Stimulated activated CD4-positive, alpha-beta T cell treated with anti-CD3 and anti-CD28 coated beads, Interleukin-4, amount 100 ng/mL, for 24 hours (primary cell): ENCODE data around the gene COX14.
"Not testable (repeated sequence)": the region's sequence is repeated elsewhere in the genome, so short reads cannot be mapped to it uniquely, and the experiment has no call there.

Experiments
- DNase-seq: peaks from one replicate; pipeline ENCODE4 v3.0.0-alpha.2; 2020

Gene COX14

DNA sequence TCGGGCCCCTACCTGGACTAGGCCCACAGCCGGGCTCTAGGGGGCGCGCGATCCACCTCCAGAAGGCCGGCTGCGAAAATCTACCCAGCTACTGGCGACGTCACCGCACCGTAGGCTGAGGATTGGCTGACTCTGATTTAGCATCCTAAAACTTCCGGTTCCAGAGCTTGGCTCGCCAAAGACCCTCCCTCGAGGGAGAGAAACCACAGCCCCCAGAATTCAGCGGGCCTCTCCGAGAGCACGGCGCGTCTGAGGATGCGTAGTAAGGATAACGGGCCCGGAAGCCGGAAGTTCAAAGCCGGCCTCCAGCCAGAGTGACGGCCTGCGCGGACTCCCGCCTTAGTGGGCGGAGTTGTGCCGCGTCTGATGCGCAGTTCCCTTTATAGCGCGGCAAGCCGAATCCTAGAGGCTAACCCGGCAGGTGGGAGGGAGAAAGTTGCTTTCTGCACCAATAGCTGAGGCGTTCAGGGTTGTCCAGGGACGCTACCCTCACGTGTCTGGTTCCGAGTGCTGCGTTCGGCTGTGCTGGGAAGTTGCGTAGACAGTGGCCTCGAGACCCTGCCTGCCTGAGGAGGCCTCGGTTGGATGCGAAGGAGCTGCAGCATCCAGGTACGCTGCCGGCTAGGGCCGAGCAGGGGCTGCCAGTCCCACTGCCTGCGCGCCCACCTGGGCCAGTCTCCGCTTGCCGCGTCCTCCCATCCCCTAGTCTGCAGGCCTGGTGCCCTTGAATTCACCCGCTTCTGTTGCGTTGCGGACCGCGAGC, at the start of gene COX14:
TSS of gene COX14 (plus strand) at position 544 of the 763 bp plus-strand sequence. CDS start 7,808 bp downstream, outside the sequence.
- peak; percentile 99 for DNase-seq

DNA sequence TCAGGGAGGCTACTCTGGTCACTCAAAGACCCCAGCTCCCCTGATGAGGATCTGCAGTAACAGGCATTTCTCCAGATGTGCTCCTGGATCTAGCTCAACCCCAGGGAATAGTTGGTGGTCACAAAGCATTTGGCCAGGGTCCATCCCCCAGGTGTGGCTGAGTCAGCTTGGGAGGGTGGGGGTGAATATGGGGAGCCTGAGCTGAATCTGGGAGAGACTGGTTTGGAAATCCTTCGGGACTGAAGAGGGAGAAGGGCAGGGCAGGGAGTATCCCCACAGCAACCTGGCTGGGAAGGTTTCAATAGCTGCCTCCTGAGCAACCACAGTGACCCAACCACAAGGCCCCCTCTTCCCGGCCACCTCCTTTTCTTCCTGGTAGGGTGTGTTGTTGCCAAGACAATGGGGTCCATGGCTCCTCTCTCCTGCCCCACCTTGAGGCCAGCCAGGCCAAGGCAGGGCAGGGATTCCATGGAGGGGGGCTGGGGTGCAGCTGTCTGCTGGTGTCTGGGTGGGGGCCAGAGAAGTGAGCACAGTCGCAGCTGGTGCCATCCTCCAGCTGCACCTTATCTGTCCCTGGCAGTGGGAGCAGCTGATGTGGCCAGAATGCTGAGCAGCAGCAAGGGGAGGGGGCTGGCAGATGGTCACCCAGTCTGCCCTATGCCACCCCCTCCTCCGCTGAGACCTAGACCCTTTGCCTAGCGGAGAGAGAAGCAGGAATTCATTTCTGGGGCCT, 49.1 kb upstream of the COX14 start:
- DNase-seq = no peak

DNA sequence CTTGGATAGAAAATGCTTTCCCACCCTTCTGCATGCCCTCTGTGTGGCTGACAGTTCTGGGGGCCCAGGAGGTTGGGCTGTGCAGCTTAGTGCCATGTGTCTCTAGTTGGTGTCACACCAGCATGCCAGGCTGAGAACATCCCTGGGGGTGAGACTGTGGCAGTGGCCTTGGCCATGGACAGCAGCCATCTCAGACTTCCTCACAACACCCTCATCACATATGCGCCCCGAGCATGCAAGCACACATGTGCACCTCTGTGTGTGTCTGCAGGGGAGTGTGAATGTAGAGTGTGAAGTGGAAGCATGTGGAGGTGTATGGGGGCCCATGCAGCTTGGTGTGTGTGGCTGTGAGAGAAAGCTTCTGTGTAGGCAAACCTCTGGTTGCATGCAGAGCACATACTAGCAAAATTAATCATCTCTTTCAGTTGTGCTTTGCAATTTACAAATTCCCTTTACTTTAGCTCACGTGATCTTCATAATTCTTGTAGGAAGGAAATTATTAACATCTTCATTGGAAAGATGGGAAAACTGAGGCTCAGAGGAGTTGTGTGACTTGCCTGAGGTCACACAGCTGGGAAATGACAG, 46.2 kb upstream of the COX14 start:
- no peak for DNase-seq

DNA sequence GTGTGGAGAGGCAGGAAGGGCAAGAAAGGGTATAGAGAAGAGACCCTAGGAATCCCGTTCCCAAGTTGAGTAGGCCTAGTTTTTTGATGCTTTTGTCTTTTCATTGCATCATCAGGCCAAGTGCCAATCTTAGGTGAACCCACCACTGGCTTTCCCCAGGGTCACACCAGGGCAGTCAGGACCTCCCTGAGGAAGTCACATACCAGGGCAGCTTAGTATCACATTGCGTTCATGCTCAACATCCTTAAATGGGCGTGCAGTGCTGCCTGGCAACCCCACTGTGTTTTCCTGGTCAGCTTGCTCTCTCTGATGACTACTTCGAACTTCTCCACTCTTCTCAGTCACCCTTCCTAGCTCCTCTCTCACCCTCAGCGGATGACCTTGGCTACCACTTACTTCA, 45.6 kb upstream of the COX14 start:
- no peak for DNase-seq

DNA sequence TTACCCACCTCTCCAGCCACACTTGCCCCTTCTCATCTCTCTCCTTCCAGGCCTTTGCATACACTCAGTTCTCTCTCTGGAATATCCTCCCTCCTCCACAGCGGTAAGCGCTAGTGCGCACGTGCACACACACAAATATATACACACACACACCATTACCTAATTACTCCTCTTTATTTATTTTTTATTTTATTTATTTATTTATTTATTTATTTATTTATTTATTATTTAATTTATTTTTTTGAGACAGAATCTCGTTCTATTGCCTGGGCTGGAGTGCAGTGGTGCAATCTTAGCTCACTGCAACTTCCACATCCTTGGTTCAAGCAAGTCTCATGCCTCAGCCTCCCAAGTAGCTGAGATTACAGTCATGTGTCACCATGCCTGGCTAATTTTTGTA, 43.0 kb upstream of the COX14 start:
- DNase-seq = no peak

DNA sequence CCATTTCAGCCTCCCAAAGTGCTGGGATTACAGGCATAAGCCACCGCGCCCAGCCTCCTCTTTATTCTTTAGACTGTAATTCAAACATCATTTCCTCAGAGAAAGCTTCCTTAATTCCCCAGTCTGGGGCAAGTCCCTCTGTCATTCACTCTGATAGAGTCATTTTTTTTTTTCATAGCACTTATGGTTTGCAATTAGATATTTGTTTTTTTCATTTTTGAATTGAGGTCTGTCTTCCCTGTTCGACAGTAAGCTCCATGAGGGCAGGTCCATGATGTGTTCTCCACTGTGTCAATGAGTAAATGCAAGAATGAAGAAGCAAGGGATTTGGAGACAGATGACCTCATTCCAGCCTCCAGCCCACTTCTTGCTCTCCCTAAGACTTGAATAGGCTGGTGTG, 42.5 kb upstream of the COX14 start:
- DNase-seq = no peak

DNA sequence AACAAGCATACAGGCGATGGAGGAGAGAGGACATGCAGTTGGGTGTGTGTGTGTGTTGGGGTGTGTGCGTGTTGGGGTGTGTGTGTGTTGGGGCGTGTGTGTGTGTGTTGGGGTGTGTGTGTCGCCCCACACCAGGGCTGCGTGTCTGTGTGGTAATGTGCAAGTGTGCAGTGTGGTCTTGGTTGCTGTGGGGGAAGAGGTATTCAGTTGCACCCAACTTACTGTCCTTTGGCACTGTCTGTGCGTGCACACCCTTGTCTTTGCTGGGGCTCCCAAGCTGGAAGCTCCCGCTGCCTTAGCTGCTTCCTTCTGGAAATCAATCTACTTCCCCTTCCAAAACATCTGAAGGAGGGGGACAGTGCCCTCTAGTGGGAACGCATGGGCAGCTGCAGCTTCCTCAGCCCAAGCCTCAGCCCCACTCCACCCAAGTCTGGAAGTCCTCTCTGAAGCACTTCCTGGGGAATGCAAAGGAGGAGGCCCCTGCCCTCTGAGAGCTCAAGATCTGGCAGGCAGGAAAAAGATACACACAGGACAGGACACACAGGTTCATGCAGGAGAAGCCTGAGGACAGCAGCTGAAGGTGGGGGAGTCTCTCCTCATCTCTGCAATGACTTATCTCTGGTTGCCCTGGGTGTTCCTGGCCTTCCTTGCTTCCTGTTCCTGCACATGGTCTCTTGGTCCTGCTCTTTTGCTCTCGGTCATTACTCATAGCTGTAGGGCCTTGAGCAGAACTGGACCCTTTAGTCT, 41.5 kb upstream of the COX14 start:
- peak; percentile 73 for DNase-seq

DNA sequence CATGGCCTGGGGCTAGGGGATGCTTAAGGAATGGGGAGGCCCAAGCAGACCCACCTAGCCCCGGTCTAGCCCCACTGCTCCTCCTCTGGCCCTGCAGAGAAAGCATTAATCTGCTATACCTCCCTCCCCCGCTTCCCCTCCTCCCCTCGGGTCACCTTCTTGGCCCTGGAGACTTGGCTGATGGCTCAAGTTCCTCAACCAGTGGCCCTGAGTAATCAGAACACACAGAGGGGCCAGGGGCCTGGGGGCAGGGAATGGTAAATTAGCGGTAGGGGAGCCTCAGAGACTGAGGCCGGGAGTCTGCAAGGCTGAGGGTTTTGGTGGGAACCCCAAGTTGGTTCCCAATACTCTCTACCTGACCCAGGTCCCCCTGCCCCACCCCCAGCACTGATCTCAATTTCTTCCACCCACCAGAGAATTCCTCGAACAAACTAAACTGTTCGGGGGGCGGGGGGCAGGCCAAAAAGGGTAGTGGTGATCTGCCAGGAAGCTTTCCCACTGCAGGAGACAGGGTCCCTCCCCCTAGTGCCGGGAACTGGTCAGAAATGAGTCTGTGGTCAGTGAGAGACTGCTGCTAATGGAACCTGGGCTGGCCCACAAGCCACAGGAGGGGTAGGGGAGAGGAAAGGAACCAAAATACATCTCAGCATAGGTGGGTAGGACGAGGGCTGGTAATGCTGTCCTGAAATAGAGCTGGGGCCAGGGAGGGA, 39.7 kb upstream of the COX14 start:
- DNase-seq = no peak

DNA sequence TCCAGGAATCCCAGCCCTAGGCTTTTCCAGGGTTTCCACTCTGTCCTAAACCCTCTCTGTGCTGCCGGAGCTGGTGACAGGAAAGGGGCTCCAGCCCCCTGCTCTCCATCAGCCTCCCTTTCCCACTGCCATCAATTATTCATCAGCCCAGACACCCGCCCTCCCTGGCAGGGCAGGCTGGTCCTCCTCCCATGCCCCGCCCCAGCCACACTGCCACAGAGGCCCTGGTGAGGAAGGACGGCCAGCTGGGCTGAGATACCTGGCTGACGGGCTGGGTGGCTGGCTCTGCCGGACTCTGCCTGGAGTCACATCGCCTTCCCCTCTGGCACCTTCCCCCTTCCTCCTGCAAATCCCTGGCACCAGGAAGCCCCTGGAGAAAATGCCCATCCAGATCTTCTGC, 38.8 kb upstream of the COX14 start:
- no peak for DNase-seq

DNA sequence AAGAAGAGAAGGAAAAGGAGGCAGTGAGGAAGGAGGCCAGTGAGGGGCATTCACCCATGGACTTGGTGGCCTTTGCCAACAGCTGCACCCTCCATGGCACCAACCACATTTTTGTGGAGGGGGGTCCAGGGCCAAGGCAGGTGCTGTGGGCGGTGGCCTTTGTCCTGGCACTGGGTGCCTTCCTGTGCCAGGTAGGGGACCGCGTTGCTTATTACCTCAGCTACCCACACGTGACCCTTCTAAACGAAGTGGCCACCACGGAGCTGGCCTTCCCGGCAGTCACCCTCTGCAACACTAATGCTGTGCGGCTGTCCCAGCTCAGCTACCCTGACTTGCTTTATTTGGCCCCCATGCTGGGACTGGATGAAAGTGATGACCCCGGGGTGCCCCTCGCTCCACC, 38.3 kb upstream of the COX14 start:
- DNase-seq = no peak

DNA sequence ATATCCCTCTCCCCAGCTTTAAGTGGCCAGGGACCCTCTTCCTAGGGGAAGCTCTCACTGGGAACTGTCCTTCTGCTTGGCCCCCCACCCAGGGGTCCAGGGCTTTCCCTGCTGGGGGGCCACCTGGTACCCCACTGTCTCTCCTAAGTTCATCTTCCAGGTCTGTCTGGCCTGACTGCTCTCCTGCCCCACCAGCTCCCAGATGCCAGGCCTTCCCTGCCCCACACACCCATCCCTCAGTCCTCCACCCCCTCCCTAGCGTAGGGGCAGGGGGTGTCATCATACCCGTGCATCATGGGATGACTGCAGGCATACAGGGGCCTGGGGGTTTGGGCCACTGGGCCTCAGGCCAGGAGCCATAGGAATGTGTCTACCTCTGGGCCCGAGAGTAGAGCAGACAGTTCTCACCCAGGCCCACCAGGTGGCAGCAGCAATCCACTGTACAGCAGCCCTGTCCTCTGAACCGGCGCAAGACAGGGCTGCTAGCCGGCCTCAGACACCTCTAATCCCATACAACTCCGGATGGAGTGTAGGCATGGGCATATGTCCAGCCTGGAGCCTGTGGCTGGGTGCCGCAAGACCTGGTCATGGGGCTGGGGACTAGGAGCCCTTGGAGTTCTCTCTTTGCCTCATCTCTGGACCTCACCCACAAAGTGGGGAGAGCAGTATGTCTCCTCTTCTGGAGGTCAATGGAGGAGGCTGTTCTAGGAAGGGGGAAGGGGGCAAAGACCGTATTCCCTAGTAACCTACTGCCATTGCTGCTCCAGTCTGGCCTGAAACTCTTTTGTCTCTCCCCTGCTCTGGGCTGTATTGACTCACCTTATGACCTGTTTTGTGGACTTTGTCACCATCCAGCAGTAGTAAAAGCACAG, 36.9 kb upstream of the COX14 start:
- DNase-seq = peak; percentile 86

DNA sequence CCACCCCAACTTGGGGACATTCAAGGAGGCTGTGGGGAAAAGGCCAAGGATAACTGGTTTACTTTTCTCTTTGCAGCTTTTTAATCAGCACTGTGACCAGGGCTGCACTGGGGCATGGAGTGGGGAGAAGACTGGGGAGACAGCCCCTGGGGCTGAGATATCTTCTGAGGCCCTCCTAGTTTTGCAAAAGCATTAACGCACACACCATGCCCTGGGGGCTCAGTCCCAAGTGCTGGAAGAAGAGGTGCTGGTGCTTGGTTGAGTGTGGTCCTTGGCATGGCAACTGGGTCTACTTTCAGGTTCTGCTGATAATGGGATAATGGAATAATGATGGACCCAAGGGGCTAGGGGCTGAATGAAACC, 36.2 kb upstream of the COX14 start:
- DNase-seq = no peak

DNA sequence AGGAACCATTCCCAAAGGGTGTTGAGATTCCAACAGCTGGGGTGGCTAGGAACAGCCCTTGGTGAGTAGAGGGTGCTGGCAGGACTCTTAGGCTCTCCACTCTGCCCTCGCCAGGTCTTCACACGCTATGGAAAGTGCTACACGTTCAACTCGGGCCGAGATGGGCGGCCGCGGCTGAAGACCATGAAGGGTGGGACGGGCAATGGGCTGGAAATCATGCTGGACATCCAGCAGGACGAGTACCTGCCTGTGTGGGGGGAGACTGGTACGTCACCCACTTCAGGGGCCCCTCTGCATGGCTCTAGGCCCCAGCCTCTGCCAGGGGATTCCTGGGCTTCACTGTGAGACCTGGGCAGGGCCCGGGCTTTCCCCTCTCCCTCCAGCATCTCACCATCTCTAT, 34.9 kb upstream of the COX14 start:
- DNase-seq = no peak

DNA sequence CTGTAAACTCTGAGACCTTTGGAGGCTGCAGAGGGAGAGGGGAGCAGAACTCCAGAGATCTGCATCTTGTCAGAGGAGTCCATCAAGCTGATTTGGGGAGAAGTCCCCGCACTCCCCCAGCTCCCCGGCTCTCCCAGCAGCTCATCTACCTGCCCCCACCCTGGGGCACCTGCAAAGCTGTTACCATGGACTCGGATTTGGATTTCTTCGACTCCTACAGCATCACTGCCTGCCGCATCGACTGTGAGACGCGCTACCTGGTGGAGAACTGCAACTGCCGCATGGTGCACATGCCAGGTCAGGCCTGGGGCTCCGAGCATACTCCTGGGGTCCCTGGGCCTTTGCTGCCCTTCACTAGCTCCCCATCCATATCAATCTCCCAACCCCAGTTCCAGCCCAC, 33.8 kb upstream of the COX14 start:
- DNase-seq = no peak

DNA sequence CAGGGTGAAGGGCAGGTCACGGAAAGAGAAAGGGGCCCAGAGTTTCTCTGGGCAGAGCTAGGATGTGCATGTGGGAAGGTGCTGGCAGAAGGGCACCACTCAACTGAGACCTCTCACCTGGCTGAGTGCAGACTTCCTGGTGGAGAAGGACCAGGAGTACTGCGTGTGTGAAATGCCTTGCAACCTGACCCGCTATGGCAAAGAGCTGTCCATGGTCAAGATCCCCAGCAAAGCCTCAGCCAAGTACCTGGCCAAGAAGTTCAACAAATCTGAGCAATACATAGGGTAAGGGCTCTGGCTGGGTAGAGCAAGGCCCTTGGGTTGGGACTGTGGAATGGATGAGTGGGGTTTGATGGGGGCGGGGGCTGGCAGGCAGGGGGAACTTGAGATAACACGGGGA, 32.3 kb upstream of the COX14 start:
- no peak for DNase-seq

DNA sequence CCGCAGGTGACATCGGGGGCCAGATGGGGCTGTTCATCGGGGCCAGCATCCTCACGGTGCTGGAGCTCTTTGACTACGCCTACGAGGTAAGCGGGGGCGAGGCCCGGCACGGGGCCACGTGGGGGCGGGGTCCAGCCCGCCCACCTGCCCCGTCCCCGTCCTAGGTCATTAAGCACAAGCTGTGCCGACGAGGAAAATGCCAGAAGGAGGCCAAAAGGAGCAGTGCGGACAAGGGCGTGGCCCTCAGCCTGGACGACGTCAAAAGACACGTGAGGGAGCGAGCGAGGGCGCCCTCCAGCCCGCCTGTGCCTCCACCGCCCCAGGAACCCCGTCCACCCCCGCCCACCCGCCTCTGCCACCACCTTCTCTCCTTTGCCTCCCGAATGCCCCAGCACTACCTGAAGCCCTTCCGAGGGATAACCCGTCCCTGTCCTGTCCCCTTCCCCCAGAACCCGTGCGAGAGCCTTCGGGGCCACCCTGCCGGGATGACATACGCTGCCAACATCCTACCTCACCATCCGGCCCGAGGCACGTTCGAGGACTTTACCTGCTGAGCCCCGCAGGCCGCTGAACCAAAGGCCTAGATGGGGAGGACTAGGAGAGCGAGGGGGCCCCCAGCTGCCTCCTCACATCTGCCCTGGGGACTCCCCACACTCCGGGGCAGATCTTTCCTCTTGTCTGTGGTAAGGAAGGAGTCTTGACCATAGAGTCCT, 30.8 kb upstream of the COX14 start:
- DNase-seq = no peak

DNA sequence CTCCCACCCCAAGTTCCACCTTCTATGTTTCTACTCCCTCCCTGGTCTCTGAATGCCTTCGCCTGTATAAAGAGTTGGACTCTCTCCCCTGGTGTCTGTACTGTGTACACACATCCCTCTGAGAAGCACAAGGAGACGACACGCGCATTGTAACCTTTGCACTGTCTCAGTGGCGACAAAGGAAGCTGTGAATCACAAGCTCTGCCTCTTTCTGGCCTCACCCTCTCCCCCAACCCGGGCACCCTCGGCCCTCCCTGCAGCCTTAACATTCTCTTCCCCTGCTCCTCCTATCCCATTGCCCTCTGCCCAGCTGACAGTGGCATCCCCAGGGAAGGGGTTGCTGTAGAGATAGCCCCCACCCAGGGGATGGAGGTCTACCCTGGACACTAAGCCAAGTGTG, 29.4 kb upstream of the COX14 start:
- DNase-seq = no peak

DNA sequence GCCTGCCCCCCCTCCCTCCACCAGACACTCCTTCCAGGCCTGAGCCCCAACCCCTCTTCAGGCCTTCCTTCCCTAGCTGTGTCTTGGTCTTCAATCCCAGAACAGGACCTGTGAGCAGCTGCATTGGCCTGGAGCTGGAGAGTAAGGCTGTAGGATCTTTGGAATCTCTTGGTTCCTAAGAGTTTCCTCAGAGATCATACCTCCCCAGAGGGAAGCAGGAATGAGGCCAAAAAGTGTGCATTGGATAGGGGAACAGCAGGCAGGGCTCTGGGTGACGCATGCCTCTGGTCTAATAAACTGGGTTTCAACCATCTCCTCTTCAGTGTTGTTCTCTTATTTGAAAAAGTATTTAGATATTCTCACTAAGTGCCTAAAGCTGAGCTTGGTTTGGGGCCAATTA, 28.7 kb upstream of the COX14 start:
- no peak for DNase-seq

DNA sequence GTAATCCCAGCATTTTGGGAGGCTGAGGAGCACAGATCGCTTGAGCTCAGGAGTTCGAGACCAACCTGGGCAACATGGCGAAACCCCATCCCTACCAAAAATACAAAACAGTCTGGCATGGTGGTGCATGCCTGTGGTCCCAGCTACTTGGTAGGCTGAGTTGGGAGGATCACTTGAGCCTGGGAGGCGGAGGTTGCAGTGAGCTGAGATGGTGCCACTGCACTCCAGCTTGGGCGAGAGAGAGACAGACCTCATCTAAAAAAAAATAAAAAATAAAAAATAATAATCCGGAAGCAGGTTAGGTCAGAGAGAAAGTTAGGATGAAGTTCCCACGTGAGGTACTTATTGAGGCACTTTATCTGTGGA, 27.6 kb upstream of the COX14 start:
- DNase-seq = not testable (repeated sequence)

DNA sequence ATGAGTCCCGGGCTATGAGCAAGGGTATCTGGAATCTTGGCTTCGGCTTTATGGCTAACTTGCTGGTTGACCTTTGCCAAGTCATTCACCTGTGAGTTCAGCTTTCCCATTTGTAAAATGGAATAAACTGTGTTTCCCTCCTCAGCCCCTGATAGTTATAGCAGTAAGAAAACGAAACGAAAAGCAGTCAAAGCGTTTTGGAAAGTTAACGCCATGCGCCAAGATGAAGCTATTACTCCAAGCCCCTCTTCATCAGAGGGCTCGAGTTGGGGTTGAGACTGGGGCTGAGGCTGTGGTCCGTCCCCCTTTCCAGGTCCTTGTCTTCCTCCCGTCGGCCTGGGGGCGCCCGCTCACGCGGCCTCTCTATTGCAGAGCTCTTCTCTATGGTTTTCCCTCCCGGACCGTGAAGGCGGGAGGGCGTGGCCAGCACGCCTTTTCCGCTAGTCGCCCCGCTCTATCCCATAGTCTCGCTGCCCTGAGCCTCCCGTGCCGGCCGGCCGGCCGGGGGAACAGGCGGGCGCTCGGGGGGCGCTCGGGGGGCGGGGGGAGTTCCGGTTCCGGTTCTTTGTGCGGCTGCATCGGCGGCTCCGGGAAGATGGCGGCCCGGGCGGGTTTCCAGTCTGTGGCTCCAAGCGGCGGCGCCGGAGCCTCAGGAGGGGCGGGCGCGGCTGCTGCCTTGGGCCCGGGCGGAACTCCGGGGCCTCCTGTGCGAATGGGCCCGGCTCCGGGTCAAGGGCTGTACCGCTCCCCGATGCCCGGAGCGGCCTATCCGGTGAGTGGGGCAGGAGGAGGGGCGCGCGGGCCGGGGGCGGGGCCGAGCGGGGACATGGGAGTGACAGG, 27.0 kb upstream of the COX14 start, which contains the start of gene SMARCD1:
TSS of gene SMARCD1 (plus strand) at position 568 of the 840 bp plus-strand sequence. CDS start at position 596, 28 bp downstream.
- peak; percentile 88 for DNase-seq
